Parathyroid adenoma (tissue), 2 donors: ENCODE data around the gene KERA.

ENCODE experiments used
- H2AFZ ChIP-seq: fragments of 300-600 bp; sonication (generic); one replicate; pipeline ENCODE4 v1.7.0; 2017; ENCODE audit warnings: antibody characterized with exemption, mild to moderate bottlenecking
- H3K27ac ChIP-seq: fragments of 300-600 bp; sonication (generic); one replicate; pipeline ENCODE4 v1.7.0; 2017
- H3K27me3 ChIP-seq: fragments of 300-600 bp; sonication (generic); one replicate; pipeline ENCODE4 v1.7.0; 2017; ENCODE audit warnings: low read length; ENCODE audit not compliant: control insufficient read depth, insufficient read depth
- H3K36me3 ChIP-seq: fragments of 300-600 bp; sonication (generic); one replicate; pipeline ENCODE4 v1.7.0; 2017; ENCODE audit warnings: low read length; ENCODE audit not compliant: control insufficient read depth, insufficient read depth
- H3K4me1 ChIP-seq: fragments of 300-600 bp; sonication (generic); one replicate; pipeline ENCODE4 v1.7.0; 2017; ENCODE audit warnings: control low read depth
- H3K4me2 ChIP-seq: fragments of 300-600 bp; sonication (generic); one replicate; pipeline ENCODE4 v1.7.0; 2017; ENCODE audit warnings: low read length
- H3K4me3 ChIP-seq: fragments of 300-600 bp; sonication (generic); one replicate; pipeline ENCODE4 v1.7.0; 2017; ENCODE audit warnings: low read depth, low read length
- H3K79me2 ChIP-seq: fragments of 300-600 bp; sonication (generic); one replicate; pipeline ENCODE4 v1.7.0; 2017; ENCODE audit warnings: control low read depth
- H3K9ac ChIP-seq: fragments of 300-600 bp; sonication (generic); one replicate; pipeline ENCODE4 v1.7.0; 2017; ENCODE audit warnings: mild to moderate bottlenecking
- H3K9me3 ChIP-seq: fragments of 300-600 bp; sonication (generic); one replicate; pipeline ENCODE4 v1.7.0; 2017; ENCODE audit warnings: low read length; ENCODE audit not compliant: control insufficient read depth
- CTCF ChIP-seq: fragments of 300-600 bp; sonication (generic); IDR thresholded peaks from one replicate; pipeline ENCODE4 v1.7.0; 2017; ENCODE audit warnings: antibody characterized with exemption, mild to moderate bottlenecking
- donor health status: primary hyperparathyroidism.

Gene KERA

GRCh38 chr12:91056488-91056887, 1.3 kb downstream of the KERA start:
- no peak overlapping the region for H3K9ac ChIP-seq
- no peaks in the 10 kb centered on the region for H3K36me3 ChIP-seq
- H2AFZ ChIP-seq, result no peak overlapping the region
- no peaks in the 10 kb centered on the region for H3K27me3 ChIP-seq
- H3K4me1 ChIP-seq, result no peaks in the 10 kb centered on the region
- H3K27ac ChIP-seq, result no peak overlapping the region
- H3K79me2 ChIP-seq, result no peaks in the 10 kb centered on the region
- no peak overlapping the region for H3K4me2 ChIP-seq
- TF ChIP-seq CTCF, result no peak
- H3K4me3 ChIP-seq, result no peak overlapping the region
- H3K9me3 ChIP-seq, result no peaks in the 10 kb centered on the region

GRCh38 chr12:91055976-91056375, 1.8 kb downstream of the KERA start:
- Histone ChIP-seq H3K9ac (no peak overlapping the region), H3K79me2 (no peaks in the 10 kb centered on the region), H3K4me2 (no peak overlapping the region), H3K4me1 (no peaks in the 10 kb centered on the region), H2AFZ (no peak overlapping the region), H3K27ac (no peak overlapping the region), H3K36me3 (no peaks in the 10 kb centered on the region), H3K9me3 (no peaks in the 10 kb centered on the region), H3K27me3 (no peaks in the 10 kb centered on the region), H3K4me3 (no peak overlapping the region)
- no peak for TF ChIP-seq CTCF

GRCh38 chr12:91053951-91054715, 3.7 kb downstream of the KERA start:
- Histone ChIP-seq H3K4me3 (no peak overlapping the region), H3K4me1 (no peaks in the 10 kb centered on the region), H3K27ac (no peak overlapping the region), H2AFZ (no peak overlapping the region), H3K27me3 (no peaks in the 10 kb centered on the region), H3K9me3 (no peaks in the 10 kb centered on the region), H3K4me2 (no peak overlapping the region), H3K36me3 (no peaks in the 10 kb centered on the region), H3K79me2 (no peaks in the 10 kb centered on the region), H3K9ac (no peak overlapping the region)
- no peak for TF ChIP-seq CTCF

GRCh38 chr12:91052026-91052425, 5.8 kb downstream of the KERA start:
- Histone ChIP-seq H3K9me3 (no peaks in the 10 kb centered on the region), H3K4me2 (no peak overlapping the region), H3K79me2 (no peaks in the 10 kb centered on the region), H3K4me3 (no peak overlapping the region), H3K27ac (no peak overlapping the region), H2AFZ (no peak overlapping the region), H3K4me1 (no peaks in the 10 kb centered on the region), H3K27me3 (no peaks in the 10 kb centered on the region), H3K9ac (no peak overlapping the region), H3K36me3 (no peaks in the 10 kb centered on the region)
- TF ChIP-seq CTCF, result no peak

- TF ChIP-seq CTCF, result no peak
- no peak overlapping the region for H3K4me2 ChIP-seq
- no peaks in the 10 kb centered on the region for H3K9me3 ChIP-seq
- H3K36me3 ChIP-seq, result no peaks in the 10 kb centered on the region
- H3K27me3 ChIP-seq, result no peaks in the 10 kb centered on the region
- no peak overlapping the region for H3K4me3 ChIP-seq
- no peaks in the 10 kb centered on the region for H3K4me1 ChIP-seq
- H3K9ac ChIP-seq, result no peak overlapping the region
- no peaks in the 10 kb centered on the region for H3K79me2 ChIP-seq
- H2AFZ ChIP-seq, result no peak overlapping the region
- no peak overlapping the region for H3K27ac ChIP-seq
Observed at GRCh38 chr12:91044586-91044985, 13.2 kb downstream of the KERA start.
